B cell (primary cell): ENCODE results near the gene SAFB. TPM values are rescaled to one million over a fixed set of nuclear protein-coding genes. Genes with fewer than 3 reads are reported as not detected.

ENCODE experiments used
- ATAC-seq: fragments of 200-7000 bp; cut with Tn5 transposase; one replicate; pipeline ENCODE4 v1.10.0; 2021; ENCODE audit warnings: low read depth, mild to moderate bottlenecking, moderate number of reproducible peaks, moderate library complexity
- CTCF ChIA-PET: fragments of 350-600 bp; sonication (Branson Sonifier 250); formaldehyde crosslinking; loops from one replicate; lab custom pipeline; 2021; ENCODE audit warnings: antibody characterized with exemption, inconsistent platforms; lab: Charles Lee
- POLR2A ChIA-PET: fragments of 350-600 bp; sonication (Branson Sonifier 250); formaldehyde crosslinking; loops from one replicate; lab custom pipeline; 2021; ENCODE audit warnings: antibody characterized with exemption; lab: Charles Lee
- DNase-seq: peaks from one replicate; pipeline ENCODE4 v3.0.0; 2013
- H2AFZ ChIP-seq: 2 replicates; pipeline ENCODE4 v1.6.1; 2012; ENCODE audit warnings: mild to moderate bottlenecking, low read depth, low read length; ENCODE audit not compliant: insufficient read depth, poor library complexity, severe bottlenecking
- H3K27ac ChIP-seq, 2 donors: 1 replicate in 1 of 2; 2 replicates in 1 of 2; pipeline ENCODE4 v1.5.1; 2012 to 2013; ENCODE audit warnings: low read length in 2 of 2, mild to moderate bottlenecking in 2 of 2, moderate library complexity in 1 of 2
- H3K27me3 ChIP-seq, 4 experiments: fragments of 200-600 bp in 1 of 4; sonication (generic) in 1 of 4; replicated peaks in 1 of 4; 1 replicate in 2 of 4; 2 replicates in 2 of 4; pipeline versions ENCODE4 v1.6.1 to v1.7.0; 2013 to 2016; ENCODE audit warnings: low read length in 3 of 4, mild to moderate bottlenecking in 2 of 4, mixed read lengths in 1 of 4, moderate library complexity in 1 of 4; ENCODE audit not compliant: insufficient read depth in 4 of 4, control insufficient read depth in 3 of 4; ENCODE audit errors: control extremely low read depth in 1 of 4
- H3K36me3 ChIP-seq, 2 experiments: replicated peaks in 1 of 2; 1 replicate in 1 of 2; 2 replicates in 1 of 2; pipeline versions ENCODE4 v1.6.1 to v1.7.1; 2013; ENCODE audit warnings: low read length in 1 of 2; ENCODE audit not compliant: insufficient read depth in 2 of 2, control insufficient read depth in 1 of 2; ENCODE audit errors: control extremely low read depth in 1 of 2, extremely low read depth in 1 of 2
- H3K4me1 ChIP-seq, 2 donors: fragments of 200-600 bp in 1 of 2; sonication (generic) in 1 of 2; 1 replicate in 1 of 2; 2 replicates in 1 of 2; pipeline versions ENCODE4 v1.5.1 to v1.6.1; 2013 to 2017; ENCODE audit warnings: low read length in 2 of 2; ENCODE audit not compliant: control insufficient read depth in 2 of 2, insufficient read depth in 2 of 2
- H3K4me2 ChIP-seq: replicated peaks from 2 replicates; pipeline ENCODE3; 2012; ENCODE audit warnings: mild to moderate bottlenecking, low read depth, low read length; ENCODE audit not compliant: poor library complexity, severe bottlenecking
- H3K4me3 ChIP-seq, 5 experiments: fragments of 200-600 bp in 1 of 5; sonication (generic) in 1 of 5; 1 replicate in 3 of 5; 2 replicates in 2 of 5; pipeline versions ENCODE4 v1.5.1 to v1.7.0; 2011 to 2016; ENCODE audit warnings: low read length in 4 of 5, mild to moderate bottlenecking in 4 of 5, low read depth in 2 of 5, control low read depth in 1 of 5, moderate library complexity in 1 of 5; ENCODE audit not compliant: insufficient read depth in 1 of 5; ENCODE audit errors: control extremely low read depth in 1 of 5, extremely low read depth in 1 of 5
- H3K79me2 ChIP-seq: fragments of 200-600 bp; sonication (generic); one replicate; pipeline ENCODE4 v1.6.0; 2016; ENCODE audit warnings: low read length; ENCODE audit not compliant: control insufficient read depth, insufficient read depth
- H3K9ac ChIP-seq: fragments of 200-600 bp; sonication (generic); 2 replicates; pipeline ENCODE4 v1.6.1; 2017; ENCODE audit warnings: mild to moderate bottlenecking, low read length, moderate library complexity
- H3K9me3 ChIP-seq, 3 donors: one replicate each; pipeline versions ENCODE4 v1.6.1 to v1.7.1; 2013; ENCODE audit warnings: low read length in 2 of 3; ENCODE audit not compliant: control insufficient read depth in 2 of 3, insufficient read depth in 1 of 3; ENCODE audit errors: control extremely low read depth in 1 of 3
- H4K20me1 ChIP-seq: 2 replicates; pipeline ENCODE4 v1.6.0; 2012; ENCODE audit warnings: mild to moderate bottlenecking, low read length; ENCODE audit not compliant: insufficient read depth, control insufficient read depth, poor library complexity, severe bottlenecking
- H3K27ac Mint-ChIP-seq: one replicate; pipeline ENCODE4 v1.8.0; 2021; ENCODE audit warnings: mixed read lengths
- H3K27me3 Mint-ChIP-seq: one replicate; pipeline ENCODE4 v1.8.0; 2021; ENCODE audit warnings: mixed read lengths
- H3K4me1 Mint-ChIP-seq: one replicate; pipeline ENCODE4 v1.8.0; 2021; ENCODE audit warnings: mixed read lengths
- H3K4me3 Mint-ChIP-seq: one replicate; pipeline ENCODE4 v1.8.0; 2021; ENCODE audit warnings: mixed read lengths
- H3K9me3 Mint-ChIP-seq: one replicate; pipeline ENCODE4 v1.8.0; 2022; ENCODE audit warnings: mixed read lengths; ENCODE audit not compliant: insufficient read depth
- CTCF ChIP-seq: fragments of 200-600 bp; IDR thresholded peaks from one replicate; pipeline ENCODE4 v1.8.0; 2022; ENCODE audit warnings: antibody characterized with exemption, mild to moderate bottlenecking
- EZH2 ChIP-seq: IDR thresholded peaks from 2 replicates; pipeline ENCODE4 v1.6.1; 2012; ENCODE audit warnings: borderline replicate concordance, low read depth, mild to moderate bottlenecking, moderate library complexity, low read length; ENCODE audit not compliant: insufficient read depth, poor library complexity, severe bottlenecking
- WGBS: methylation state at CpG from one replicate; pipeline ENCODE4 v1.1.5; 2013; ENCODE audit warnings: missing lambda C conversion rate; ENCODE audit not compliant: insufficient coverage; 5-methylcytosine and 5-hydroxymethylcytosine counted together
- intact Hi-C: fragments of 100-400 bp; cut with micrococcal nuclease; formaldehyde crosslinking; loops from one replicate; pipeline ENCODE4 v1.10.0; 2022
- polyA plus RNA-seq: library from polyadenylated mRNA; depleted of rRNA; stranded (reverse); fragments of >200 nt; gene quantifications from 2 replicates; pipeline ENCODE4 v1.2.3, GENCODE V29; 2012
- total RNA-seq, 2 donors: library from RNA; stranded (reverse); fragments of 120-200 nt in 1 of 2; gene quantifications; 1 replicate in 1 of 2; 2 replicates in 1 of 2; pipeline versions ENCODE4 v1.2.3 to v1.2.4, GENCODE V29; 2013 to 2022

The SAFB gene
- total and polyA plus RNA-seq, 2 donors (not counting 1 experiment from before 2014, with no cell fraction given): 91.0 to 221 TPM

GRCh38 chr19:5672708-5673459, 50.0 kb downstream of the SAFB start:
- no peaks in the 10 kb centered on the region for H4K20me1 ChIP-seq
- H3K9me3 Mint-ChIP-seq: no peaks in the 10 kb centered on the region
- TF ChIP-seq EZH2 (no peak), CTCF (no peak)

GRCh38 chr19:5673752-5674151, 50.9 kb downstream of the SAFB start:
- CTCF ChIA-PET: no interaction called here
- H3K4me3 ChIP-seq: no peak overlapping the region
- H3K9ac ChIP-seq: no peak overlapping the region
- no peaks in the 10 kb centered on the region for H3K4me1 Mint-ChIP-seq
- H3K79me2 ChIP-seq: no peaks in the 10 kb centered on the region
- no peak overlapping the region for H3K4me2 ChIP-seq
- TF ChIP-seq CTCF (no peak), EZH2 (no peak)
- H3K27ac Mint-ChIP-seq: no peak overlapping the region
- no peak overlapping the region for H2AFZ ChIP-seq
- H3K36me3 ChIP-seq: peaks cover 0 to 10% of the 10 kb centered on the region in 2 experiments
- no peak overlapping the region for H3K4me3 Mint-ChIP-seq
- no peaks in the 10 kb centered on the region for H3K27me3 Mint-ChIP-seq
- H3K9me3 Mint-ChIP-seq: no peaks in the 10 kb centered on the region
- no peaks in the 10 kb centered on the region for H3K4me1 ChIP-seq
- no peaks in the 10 kb centered on the region for H3K9me3 ChIP-seq
- H3K27ac ChIP-seq: no peak overlapping the region
- ATAC-seq (no peak), DNase-seq (no peak)
- H3K27me3 ChIP-seq: no peaks in the 10 kb centered on the region
- intact Hi-C loops: no loop called here
- no peaks in the 10 kb centered on the region for H4K20me1 ChIP-seq
- POLR2A ChIA-PET: no interaction called here
- WGBS: 100% methylated on average over 1 of the region's 1 CpG

More at GRCh38 chr19:5672708-5673459, 50.0 kb downstream of the SAFB start:
- no peak overlapping the region for H3K4me3 Mint-ChIP-seq
- H3K9ac ChIP-seq: no peak overlapping the region
- no peaks in the 10 kb centered on the region for H3K4me1 Mint-ChIP-seq
- no peak overlapping the region for H3K27ac Mint-ChIP-seq
- ATAC-seq: no peak
- H3K36me3 ChIP-seq: peaks cover 0 to 14% of the 10 kb centered on the region in 2 experiments
- no peak overlapping the region for H3K4me2 ChIP-seq
- H2AFZ ChIP-seq: no peak overlapping the region
- H3K4me1 ChIP-seq: no peaks in the 10 kb centered on the region
- no peaks in the 10 kb centered on the region for H3K79me2 ChIP-seq
- peaks cover 0 to 1% (median 0%) of the 10 kb centered on the region in 3 donors for H3K9me3 ChIP-seq
- no peaks in the 10 kb centered on the region for H3K27me3 Mint-ChIP-seq
- POLR2A ChIA-PET: no interaction called here
- CTCF ChIA-PET: no interaction called here
- no peaks in the 10 kb centered on the region for H3K27me3 ChIP-seq
- no peak overlapping the region for H3K4me3 ChIP-seq
- intact Hi-C loops: no loop called here
- no peak overlapping the region for H3K27ac ChIP-seq
- WGBS: 95% methylated on average over 8 of the region's 13 CpGs
- DNase-seq: no peak
